ENCODE measurements around the gene LRRC4B.

DNA sequence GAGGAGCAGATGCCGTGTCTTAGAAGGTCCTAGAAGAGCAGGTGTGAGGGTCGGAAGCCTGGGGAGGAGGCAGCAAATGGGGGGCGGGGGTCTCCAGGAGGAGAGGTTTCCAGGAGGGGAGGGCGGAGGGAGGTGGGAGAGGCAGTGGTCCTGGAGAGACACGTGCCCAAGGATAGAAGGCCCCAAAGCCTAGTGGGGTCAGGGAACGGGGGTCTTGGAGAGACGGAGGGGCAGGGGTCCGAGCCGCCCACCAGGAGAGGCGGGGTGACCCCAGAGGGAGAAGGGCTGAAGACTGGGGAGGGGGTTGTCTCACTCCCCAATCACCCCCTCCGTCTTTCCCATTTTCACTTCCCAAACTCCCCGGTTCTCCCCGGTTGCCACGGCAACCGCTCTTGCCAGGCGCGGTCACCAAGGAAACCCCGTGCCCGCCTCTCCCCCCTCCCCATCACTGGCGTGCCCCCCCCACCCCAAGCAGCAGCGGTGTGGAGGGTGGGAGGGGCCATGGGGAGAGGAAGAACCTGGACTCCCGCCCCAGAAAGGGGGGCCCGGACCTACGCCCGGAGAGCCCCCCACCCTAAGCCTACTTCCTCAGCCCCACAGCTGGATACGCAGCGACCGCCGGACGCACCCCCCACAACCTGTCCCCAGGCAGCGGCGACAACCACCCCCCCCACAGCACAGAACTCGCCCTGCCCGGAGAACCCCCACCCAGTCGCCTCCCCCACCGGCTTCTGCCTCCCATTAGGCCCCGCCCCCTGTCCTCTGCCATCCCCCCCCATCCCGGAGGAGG, 988 bp downstream of the LRRC4B start:
- TF ChIP-seq CTCF (IDR thresholded peaks at IDR 0.05) (no peak), POLR2A (IDR thresholded peaks at IDR 0.05) (no peak)
